ENCODE results near the gene FTO. TPM values are rescaled to one million over a fixed set of nuclear protein-coding genes. Genes with fewer than 3 reads are reported as not detected.

FTO gene
- total and polyA plus RNA-seq, 2 donors = 57.0 to 112 TPM

DNA sequence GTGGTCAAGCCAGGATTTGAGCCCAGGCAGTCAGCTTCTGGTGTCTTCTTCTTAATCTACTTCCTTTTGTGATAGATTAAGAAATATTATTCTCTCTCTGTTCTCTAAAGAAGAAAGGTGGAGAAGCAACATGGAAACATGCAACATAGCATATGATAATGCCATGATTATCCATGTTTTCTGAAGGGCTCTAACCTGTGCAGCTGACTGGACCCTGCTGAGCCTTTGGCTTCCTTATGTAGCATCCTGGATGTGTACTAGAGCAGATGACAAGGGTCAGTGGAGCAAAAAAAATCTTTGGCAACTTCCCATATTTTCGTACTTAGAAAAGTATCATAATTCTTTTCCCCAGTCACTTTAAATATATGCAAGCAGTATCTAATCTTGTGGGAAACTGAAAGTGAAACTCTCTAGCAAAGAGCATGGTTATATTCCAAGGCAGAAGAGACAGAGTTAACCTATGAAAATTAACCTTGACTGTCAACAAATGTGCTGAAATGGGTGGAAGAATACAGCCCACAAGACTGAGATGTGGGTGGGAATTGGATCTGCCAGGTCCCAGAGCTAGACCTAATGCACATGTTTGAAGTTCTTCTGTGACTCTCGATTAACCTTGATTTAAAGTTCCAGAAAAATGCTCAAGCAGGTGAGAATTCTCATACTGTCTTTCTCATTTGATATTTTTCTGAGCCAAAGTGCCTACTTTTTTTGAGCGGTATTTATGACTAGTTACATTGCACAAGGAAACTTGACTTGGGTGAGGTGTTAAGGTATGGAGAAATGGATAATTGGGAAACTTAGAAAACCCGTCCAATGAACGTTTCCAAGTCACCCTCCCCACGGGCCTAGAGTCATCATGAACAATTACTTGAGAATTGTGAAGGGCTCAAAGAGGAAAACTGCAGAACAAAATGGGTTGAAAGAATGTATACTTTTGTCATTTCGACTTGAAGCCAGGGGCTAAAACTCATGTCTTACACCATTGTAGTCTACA, 248.6 kb downstream of the FTO start:
- H3K27ac ChIP-seq (ENCODE audit: low read depth) = peak overlapping the region; percentile 50
- WGBS = 80% methylated on average over 7 of the region's 7 CpGs
- H3K4me3 ChIP-seq (ENCODE audit: low read depth, low read length) = no peak overlapping the region
- peaks cover 3% of the 10 kb centered on the region for H3K36me3 ChIP-seq (ENCODE audit: insufficient read depth)
- H3K4me1 ChIP-seq (ENCODE audit: insufficient read depth) = no peaks in the 10 kb centered on the region
- no peak for DNase-seq (ENCODE audit: extremely low spot score)

DNA sequence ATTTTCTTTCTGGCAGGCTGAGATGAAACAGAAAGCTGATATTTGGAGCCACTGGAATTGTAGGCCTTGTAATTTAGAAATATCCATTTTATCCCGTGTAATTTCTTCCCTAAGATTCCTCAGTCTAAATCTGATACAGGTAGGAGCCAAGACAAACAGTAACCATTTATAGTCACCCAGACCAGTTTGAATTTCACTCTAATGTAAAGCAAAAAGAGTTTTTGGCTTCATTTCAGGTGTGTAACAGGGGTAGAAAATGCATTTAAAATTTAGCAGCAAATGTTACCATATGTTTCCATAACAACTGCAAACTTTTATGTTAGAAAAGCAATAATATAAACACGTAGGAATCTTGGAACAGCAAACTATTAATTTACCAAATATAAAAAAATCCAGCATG, 249.4 kb downstream of the FTO start:
- Histone ChIP-seq H3K4me1 (ENCODE audit: insufficient read depth) (no peaks in the 10 kb centered on the region), H3K36me3 (ENCODE audit: insufficient read depth) (peaks cover 3% of the 10 kb centered on the region), H3K4me3 (ENCODE audit: low read depth, low read length) (no peak overlapping the region), H3K27ac (ENCODE audit: low read depth) (no peak overlapping the region)
- DNase-seq (ENCODE audit: extremely low spot score) = no peak
- 51% methylated on average over 2 of the region's 2 CpGs for WGBS

DNA sequence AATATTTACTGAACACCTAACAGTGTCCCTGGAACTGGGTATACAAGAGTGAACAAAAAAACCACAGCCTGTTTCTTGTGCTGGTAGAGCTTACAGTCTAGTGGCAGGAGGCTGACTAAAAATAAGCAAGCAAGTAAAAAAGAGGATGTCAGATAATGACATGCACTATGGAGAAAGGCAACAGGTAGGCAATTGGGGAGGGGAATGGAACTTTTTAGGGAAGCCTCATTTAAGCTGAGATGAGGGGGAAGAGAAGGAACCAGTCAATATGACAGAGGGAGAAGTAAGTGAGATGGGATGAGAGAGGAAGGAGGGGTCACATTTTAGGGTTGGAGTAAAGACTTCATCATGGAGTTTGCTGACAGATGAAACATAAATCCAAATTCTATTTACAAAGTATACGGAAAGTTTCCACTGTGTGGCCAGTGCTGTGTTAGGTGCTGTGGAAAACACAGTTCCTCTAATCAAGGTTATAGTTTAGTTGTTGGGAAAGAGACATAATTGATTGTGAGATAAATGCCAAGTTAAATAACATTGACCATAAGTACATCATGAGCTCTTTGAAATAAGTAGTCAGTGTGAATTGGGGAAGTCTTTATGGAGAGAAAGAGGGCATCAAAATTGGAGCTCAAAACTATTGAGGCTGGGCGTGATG, 251.4 kb downstream of the FTO start:
- DNase-seq (ENCODE audit: extremely low spot score) = no peak
- H3K4me1 ChIP-seq (ENCODE audit: insufficient read depth) = no peaks in the 10 kb centered on the region
- WGBS = 97% methylated on average over 2 of the region's 2 CpGs

DNA sequence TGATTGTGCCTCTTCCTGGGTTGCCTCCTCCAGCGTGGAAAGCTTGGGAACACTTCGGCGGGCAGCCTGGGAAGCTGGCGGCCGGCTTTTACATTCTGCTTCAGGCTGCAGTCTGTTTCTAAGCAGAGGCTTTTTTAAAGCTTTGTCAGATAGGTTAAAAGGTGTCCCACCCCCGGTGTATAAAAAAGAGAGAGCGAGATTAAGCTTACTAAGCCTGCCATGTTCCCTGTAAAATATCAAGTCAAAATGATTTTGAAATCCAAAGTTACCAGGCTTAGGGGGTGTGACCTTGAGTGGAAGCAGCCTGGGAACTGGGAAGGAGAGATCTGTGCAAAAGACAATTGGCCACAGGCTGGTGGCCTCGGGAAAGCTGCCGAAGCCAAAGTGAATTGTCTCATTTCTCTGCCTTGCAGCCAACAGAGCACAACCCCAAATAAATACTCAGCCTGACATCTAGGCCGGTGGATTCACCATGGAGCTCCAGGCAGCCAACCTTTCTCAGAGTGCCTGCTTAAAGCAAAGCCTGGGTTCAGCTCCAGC, 254.5 kb downstream of the FTO start:
- no peaks in the 10 kb centered on the region for H3K4me1 ChIP-seq (ENCODE audit: insufficient read depth)
- H3K4me3 ChIP-seq (ENCODE audit: low read depth, low read length) = no peak overlapping the region
- H3K36me3 ChIP-seq (ENCODE audit: insufficient read depth) = peaks cover 3% of the 10 kb centered on the region
- H3K27ac ChIP-seq (ENCODE audit: low read depth) = no peak overlapping the region
- WGBS = 78% methylated on average over 10 of the region's 10 CpGs
- no peak for DNase-seq (ENCODE audit: extremely low spot score)

More for the DNA sequence above, 251.4 kb downstream of the FTO start:
- Histone ChIP-seq H3K4me3 (ENCODE audit: low read depth, low read length) (no peak overlapping the region), H3K27ac (ENCODE audit: low read depth) (no peak overlapping the region), H3K36me3 (ENCODE audit: insufficient read depth) (peaks cover 3% of the 10 kb centered on the region)

DNA sequence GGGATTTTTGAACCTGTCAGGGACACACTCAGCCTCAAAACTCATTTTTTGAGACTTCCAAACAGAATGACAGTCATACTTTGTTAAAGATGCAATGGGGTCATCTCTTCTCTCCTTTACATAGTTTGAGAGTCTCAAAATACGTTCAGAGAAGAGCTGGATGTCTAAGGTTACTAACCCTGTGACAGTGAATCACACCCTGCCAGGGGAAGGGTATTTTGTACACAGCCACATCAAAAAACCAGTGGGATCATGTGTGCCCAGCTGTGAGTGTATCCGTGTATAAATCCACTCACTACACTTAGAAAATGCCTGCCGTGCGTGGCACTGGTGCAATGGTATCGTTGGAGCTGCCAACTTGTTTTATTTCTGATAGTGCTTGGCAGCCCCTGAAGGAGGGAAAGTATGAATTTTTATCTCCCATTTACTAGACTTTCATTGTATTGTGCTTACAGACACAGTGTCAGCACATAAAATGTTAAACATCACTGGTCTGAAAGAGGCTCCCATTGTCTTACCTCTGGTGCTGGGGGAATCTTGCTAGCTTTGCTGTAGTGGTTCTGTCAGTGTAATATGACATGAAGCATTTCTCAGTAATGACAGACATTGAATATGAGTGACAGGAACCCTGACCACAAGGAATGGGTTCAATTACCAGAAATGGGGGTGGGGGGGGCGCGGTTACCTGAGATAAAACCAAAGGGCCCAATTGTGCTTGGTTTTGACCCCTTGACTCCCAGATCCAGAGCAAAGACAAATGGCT, 256.3 kb downstream of the FTO start:
- WGBS = 87% methylated on average over 7 of the region's 7 CpGs
- peaks cover 3% of the 10 kb centered on the region for H3K36me3 ChIP-seq (ENCODE audit: insufficient read depth)
- no peak overlapping the region for H3K4me3 ChIP-seq (ENCODE audit: low read depth, low read length)
- no peak for DNase-seq (ENCODE audit: extremely low spot score)
- H3K27ac ChIP-seq (ENCODE audit: low read depth) = no peak overlapping the region
- no peaks in the 10 kb centered on the region for H3K4me1 ChIP-seq (ENCODE audit: insufficient read depth)

DNA sequence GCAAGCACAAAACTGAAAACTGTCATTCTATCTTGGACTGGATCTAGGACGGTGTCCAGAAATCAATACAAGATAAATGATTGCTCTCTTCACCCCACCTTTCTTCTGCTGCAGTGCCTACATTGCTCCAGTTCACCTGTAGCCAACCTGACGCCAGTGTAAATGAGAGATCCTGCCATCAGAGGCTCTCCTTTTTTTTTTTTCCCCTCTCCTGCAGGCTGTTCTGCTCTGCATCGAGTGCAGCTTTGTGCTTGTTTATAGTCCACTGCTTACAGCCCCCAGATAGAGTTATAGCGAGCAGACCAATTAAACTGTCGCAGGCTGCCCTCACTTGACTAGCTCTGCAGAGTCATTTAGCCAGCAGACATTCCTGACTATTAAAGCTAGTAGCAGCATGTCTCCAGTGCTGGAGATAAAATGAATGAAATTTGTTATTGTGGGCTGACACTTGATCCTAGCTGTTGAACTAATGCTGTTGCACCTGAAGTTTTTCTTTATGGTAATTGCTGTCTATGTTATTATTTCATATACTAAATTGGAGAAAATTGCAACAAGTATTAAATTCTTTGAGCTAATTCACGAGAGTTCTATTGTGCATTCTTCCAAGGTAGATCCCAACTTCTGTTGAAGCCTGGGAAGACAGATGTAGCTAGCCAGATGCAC, 257.1 kb downstream of the FTO start:
- WGBS = 65% methylated on average over 6 of the region's 6 CpGs
- peak; percentile 65 for DNase-seq (ENCODE audit: extremely low spot score)
- Histone ChIP-seq H3K4me1 (ENCODE audit: insufficient read depth) (no peaks in the 10 kb centered on the region), H3K36me3 (ENCODE audit: insufficient read depth) (peaks cover 2% of the 10 kb centered on the region), H3K4me3 (ENCODE audit: low read depth, low read length) (no peak overlapping the region), H3K27ac (ENCODE audit: low read depth) (no peak overlapping the region)

DNA sequence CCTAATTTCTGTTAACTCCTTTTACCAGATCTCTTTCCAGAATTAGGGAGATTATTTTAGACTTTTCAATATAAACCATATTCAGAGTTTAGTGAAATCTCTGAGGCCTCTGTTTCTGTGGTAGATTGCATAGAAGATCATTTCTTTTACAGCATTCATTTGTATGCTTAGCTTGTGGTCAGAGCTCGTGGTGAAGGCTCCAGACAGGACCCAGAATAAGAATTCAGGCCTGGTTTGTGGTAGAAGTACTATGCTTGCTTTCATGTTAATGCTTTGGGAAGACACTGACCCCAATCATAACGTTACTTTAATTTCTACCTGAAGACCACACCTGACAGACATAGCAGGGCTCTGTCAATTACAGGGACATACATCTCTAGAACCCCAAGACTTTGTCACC, 258.1 kb downstream of the FTO start:
- DNase-seq (ENCODE audit: extremely low spot score) = no peak
- no peak overlapping the region for H3K27ac ChIP-seq (ENCODE audit: low read depth)
- no peak overlapping the region for H3K4me3 ChIP-seq (ENCODE audit: low read depth, low read length)
- 91% methylated on average over 2 of the region's 2 CpGs for WGBS
- no peaks in the 10 kb centered on the region for H3K36me3 ChIP-seq (ENCODE audit: insufficient read depth)
- no peaks in the 10 kb centered on the region for H3K4me1 ChIP-seq (ENCODE audit: insufficient read depth)

DNA sequence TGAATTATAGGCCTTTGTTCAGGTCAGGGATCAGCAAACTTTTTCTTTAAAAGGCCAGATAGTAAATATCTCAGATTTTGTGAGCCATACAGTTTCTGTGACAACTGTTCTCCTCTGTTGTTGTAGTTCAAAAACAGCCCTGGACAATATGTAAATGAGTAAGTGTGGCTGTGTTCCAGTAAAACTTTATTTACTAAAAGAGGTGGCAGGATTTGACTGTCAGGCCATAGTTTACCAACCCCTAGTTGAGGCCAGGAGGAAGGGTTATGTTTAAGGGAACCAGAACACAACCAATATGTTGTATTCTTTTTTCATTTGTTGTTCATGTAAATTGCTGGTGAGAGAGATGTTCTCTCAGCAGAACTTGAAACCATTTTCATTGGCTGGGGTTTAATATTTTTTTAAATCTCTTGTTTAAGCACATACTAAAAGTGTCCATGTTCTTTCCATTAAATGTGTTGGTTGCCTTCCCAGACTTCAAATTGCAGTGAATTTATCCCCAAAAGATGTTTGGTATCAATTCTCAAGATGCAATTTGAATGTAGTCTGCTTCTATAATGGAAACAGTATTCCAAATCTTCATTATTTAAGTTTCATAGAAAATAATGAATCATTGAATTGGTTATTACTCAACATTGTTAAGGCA, 260.3 kb downstream of the FTO start:
- no peaks in the 10 kb centered on the region for H3K36me3 ChIP-seq (ENCODE audit: insufficient read depth)
- DNase-seq (ENCODE audit: extremely low spot score) = no peak

DNA sequence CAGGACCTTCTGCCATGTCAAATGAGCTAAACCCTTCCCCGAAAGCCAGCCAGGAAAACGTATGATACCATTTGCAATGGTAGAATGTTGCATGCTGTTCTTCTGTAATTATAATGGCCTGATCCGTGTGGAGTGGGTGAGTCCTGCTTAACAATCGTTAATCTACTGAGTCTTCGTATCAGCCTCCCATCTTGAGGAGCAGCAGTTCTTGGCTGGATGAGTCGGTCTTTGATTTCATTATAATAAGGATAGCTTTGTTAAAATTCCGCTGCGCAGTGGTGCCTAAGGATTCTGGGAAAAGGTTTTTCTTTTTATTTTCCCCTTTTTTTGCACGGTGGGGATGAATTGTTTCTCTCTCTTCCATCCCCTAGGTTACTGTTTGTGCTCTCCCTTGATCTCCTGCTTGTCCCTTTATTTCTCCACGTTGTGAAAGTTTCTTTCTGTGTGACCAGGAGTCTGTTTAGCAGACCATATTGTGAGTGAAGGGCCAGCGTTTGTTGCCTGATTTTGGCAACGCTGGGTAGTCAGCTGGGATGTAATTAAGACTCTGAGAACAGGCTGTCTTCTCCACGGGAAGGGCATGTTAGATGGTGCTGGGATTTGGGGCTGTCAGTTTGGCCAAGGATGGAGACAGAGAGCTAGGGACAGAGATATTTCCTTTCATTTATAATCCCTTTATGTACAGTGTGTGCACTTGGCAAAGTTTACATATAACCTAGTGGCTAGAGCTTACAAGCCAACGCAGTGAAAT, 263.0 kb downstream of the FTO start:
- H3K4me3 ChIP-seq (ENCODE audit: low read depth, low read length) = no peak overlapping the region
- H3K4me1 ChIP-seq (ENCODE audit: insufficient read depth) = no peaks in the 10 kb centered on the region
- DNase-seq (ENCODE audit: extremely low spot score) = no peak
- 80% methylated on average over 14 of the region's 14 CpGs for WGBS
- no peak overlapping the region for H3K27ac ChIP-seq (ENCODE audit: low read depth)
- H3K36me3 ChIP-seq (ENCODE audit: insufficient read depth) = no peaks in the 10 kb centered on the region

More for the DNA sequence above, 260.3 kb downstream of the FTO start:
- Histone ChIP-seq H3K4me3 (ENCODE audit: low read depth, low read length) (no peak overlapping the region), H3K4me1 (ENCODE audit: insufficient read depth) (no peaks in the 10 kb centered on the region), H3K27ac (ENCODE audit: low read depth) (no peak overlapping the region)

DNA sequence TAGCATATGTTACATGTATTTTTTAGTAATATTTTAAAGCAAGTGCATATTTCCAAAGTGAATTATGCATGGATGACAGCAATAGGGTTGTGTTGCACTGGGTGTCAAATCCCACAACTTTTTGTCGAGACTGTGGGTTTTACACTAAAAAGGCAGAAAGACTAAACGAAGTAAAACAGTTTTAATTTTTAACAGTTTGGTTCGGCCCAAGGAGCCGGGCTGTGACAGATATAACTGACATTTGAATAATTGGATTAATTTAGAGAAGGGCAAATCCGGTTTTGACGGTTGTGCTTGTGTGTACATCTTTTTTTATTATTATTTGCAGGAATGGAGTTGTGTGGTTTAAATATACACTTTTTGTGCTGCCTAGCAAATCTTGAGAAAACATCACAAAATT, 263.6 kb downstream of the FTO start:
- 98% methylated on average over 6 of the region's 6 CpGs for WGBS
- Histone ChIP-seq H3K4me1 (ENCODE audit: insufficient read depth) (no peaks in the 10 kb centered on the region), H3K36me3 (ENCODE audit: insufficient read depth) (no peaks in the 10 kb centered on the region), H3K4me3 (ENCODE audit: low read depth, low read length) (no peak overlapping the region), H3K27ac (ENCODE audit: low read depth) (no peak overlapping the region)
- no peak for DNase-seq (ENCODE audit: extremely low spot score)

DNA sequence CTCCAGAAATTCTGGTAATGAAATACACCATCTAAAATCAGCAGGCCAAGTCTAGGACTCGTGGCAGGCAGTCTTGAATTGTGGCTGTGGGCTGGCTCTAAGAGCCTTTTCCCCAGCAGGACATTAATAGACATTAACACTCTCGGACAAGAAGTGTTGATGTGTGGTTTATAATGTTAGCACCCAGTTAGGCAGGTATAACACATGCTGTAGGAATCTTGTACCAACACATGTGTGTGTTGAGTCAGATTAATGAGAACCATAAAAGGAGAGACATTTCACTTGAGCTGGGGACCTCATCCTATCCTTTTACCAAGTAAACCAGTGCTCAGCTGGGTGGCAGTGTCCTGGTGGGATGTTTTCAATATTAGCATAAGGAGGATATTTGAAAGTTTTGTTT, 264.5 kb downstream of the FTO start:
- H3K27ac ChIP-seq (ENCODE audit: low read depth) = no peak overlapping the region
- no peak overlapping the region for H3K4me3 ChIP-seq (ENCODE audit: low read depth, low read length)
- no peak for DNase-seq (ENCODE audit: extremely low spot score)
- WGBS = 84% methylated on average over 2 of the region's 2 CpGs
- H3K36me3 ChIP-seq (ENCODE audit: insufficient read depth) = no peaks in the 10 kb centered on the region
- H3K4me1 ChIP-seq (ENCODE audit: insufficient read depth) = no peaks in the 10 kb centered on the region

DNA sequence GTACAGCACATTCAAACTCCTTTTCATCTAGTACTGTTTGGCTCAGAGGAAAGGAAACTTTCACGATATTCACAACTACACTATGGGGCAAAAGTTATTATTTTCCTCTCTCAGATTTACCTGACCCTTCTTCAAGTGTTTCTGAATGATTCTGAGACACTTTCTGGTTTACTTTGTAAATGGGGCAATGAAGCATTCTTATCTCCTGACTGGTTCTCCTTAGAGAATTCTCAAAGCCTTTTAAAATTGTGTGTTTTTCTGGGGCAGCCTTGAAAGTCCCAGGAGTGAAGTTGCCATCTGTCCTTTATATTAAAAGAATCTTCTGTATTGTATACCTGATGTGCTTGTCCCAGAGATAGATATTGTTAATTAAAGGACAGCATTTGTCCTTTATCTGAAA, 264.9 kb downstream of the FTO start:
- WGBS = 80% methylated on average over 1 of the region's 1 CpG
- Histone ChIP-seq H3K36me3 (ENCODE audit: insufficient read depth) (no peaks in the 10 kb centered on the region), H3K4me1 (ENCODE audit: insufficient read depth) (no peaks in the 10 kb centered on the region), H3K27ac (ENCODE audit: low read depth) (no peak overlapping the region), H3K4me3 (ENCODE audit: low read depth, low read length) (no peak overlapping the region)
- no peak for DNase-seq (ENCODE audit: extremely low spot score)

Data from urinary bladder (tissue), 4 donors.